NCI-H2107 treated with DMSO at 0.1 percent for 48 hours (cell line): ENCODE data around the gene VASN.

Source experiments
- DNase-seq: peaks from one replicate; lab custom pipeline; 2025; ENCODE audit not compliant: unreplicated experiment; lab: John Stamatoyannopoulos, UW

The VASN gene

GRCh38 chr16:4419402-4419959, 47.8 kb downstream of the VASN start:
- no peak for DNase-seq

- no peak for DNase-seq
Measured at GRCh38 chr16:4420505-4421105, 49.0 kb downstream of the VASN start.

DNA sequence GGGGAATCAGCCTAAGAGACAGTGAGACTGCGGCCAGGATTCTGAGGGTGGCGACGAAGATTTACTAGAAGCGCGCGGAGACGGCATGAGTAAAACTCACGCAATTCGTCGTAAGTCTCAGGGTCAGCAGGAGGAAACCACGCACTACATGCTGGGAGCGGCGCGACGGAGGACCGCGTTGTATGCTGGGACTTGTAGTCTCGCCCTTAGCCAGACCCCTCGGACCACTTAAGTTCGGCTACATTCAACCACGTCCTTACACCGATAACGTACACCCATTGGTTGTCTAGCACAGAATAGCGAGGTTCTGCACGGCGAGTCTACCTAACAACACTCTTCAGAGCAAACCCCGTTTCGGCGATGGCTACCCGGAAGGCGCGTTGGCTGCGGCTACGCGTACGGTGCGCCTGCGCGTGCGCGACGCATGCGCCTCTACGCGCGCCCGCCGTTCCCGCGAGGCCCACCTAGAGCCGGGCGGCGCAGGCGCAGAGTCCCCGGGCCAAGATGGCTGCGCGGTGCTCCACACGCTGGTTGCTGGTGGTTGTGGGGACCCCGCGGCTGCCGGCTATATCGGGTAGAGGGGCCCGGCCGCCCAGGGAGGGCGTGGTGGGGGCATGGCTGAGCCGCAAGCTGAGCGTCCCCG, 53.9 kb downstream of the VASN start, which contains the start of gene DNAJA3:
DNAJA3 (plus strand) TSS at position 491 of the 643 bp plus-strand sequence; CDS start at position 505, 14 bp downstream.
- peak; percentile 92 for DNase-seq

GRCh38 chr16:4426021-4426684, 54.5 kb downstream of the VASN start:
- no peak for DNase-seq

DNA sequence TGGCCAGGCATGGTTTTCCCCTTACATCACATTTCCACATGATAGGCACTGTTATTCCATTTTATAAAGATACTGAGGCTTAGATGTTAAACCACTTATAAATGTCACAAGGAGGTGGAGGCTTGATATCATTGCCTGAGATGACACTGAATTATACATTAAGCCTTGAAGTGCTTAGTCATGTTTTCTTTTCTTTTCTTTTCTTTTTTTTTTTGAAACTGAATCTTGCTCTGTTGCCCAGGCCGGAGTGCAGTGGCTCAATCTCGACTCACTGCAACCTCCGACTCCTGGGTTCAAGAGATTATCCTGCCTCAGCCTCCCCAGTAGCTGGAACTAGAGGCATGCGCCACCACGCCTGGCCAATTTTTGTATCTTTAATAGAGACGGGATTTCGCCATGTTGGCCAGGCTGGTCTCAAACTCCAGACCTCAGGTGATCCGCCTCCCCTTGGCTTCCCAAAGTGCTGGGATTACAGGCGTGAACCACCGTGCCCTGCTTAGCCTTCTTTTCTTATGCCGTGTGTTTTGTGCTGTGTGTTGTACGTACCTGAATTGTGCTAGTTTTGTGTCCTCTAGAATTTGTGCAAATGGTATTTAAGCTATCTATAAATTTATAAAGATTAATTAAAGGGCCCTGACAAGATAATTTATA, 55.2 kb downstream of the VASN start:
- DNase-seq, result no peak

DNA sequence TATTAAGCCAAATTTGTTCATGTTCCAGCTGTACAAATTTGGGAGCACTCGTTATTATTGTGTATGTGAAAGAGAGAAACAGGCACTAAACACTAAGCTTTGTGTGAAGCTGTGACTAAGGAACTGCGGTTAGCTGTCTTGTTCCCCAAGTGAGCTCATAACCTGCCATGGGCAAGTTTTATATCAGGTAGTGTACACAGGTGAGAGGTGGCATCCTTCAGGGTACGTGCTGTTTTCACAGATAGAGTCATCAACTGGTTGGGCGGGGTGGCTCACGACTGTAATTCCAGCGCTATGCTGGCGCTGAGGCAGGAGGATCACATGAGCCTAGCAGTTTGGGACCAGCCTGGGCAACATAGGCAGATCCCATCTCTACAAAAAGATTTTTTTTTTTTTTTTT, 56.9 kb downstream of the VASN start:
- no peak for DNase-seq

DNA sequence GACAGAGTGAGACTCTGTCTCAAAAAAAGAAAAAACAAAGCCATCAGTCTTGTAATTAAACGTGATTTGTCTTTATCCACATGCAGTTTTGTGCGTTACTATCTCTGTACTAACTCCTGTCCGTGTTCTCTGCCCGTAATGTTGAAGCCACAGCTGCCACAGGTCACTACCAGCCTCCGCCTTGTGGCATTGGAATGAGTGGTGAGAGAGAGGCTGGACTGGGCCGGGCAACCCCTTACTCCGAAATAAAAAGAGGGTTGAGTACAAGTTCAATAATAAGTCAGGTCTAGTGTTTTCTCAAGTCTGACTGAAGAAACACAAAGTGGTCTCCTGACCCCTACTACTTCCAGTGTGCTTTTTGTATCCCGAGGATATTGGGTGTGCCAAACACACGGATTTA, 59.4 kb downstream of the VASN start:
- DNase-seq, result no peak
